Measurements from ENCODE around the gene GOSR2.

DNA sequence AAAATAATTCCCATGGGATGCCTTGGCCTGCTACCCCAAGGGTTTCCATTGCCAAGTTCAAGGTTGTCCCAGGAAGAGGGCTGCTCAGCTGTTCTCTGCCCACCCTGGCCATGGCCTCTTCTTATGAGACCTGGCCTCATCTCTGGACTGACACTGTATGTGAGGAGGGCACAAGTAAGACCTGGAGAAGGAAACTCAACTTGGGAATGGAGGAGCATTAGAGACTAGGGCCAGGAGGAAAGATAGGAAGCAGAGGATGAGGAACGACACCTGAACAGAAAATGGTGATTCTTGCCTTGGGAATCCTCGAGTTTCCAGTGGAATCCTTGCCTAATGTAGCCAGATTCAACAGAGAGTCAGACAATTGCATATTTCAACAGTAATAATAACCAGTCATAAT lies 24.6 kb upstream of the GOSR2 start:
- TF ChIP-seq SIN3A (IDR thresholded peaks at IDR 0.05; ENCODE audit: borderline replicate concordance, insufficient read depth, low read depth, low read length) (no peak), POLR2AphosphoS5 (IDR thresholded peaks at IDR 0.05; ENCODE audit: low read depth, low read length) (no peak)
- TF ChIP-seq, protein P1, sequence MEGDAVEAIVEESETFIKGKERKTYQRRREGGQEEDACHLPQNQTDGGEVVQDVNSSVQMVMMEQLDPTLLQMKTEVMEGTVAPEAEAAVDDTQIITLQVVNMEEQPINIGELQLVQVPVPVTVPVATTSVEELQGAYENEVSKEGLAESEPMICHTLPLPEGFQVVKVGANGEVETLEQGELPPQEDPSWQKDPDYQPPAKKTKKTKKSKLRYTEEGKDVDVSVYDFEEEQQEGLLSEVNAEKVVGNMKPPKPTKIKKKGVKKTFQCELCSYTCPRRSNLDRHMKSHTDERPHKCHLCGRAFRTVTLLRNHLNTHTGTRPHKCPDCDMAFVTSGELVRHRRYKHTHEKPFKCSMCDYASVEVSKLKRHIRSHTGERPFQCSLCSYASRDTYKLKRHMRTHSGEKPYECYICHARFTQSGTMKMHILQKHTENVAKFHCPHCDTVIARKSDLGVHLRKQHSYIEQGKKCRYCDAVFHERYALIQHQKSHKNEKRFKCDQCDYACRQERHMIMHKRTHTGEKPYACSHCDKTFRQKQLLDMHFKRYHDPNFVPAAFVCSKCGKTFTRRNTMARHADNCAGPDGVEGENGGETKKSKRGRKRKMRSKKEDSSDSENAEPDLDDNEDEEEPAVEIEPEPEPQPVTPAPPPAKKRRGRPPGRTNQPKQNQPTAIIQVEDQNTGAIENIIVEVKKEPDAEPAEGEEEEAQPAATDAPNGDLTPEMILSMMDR (IDR thresholded peaks at IDR 0.05), result no peak

Data from Panc1 (cell line).